ENCODE results near the gene TRIO.

The TRIO gene

GRCh38 chr5:14326035-14326903, 183.1 kb downstream of the TRIO start:
- no peaks in the 10 kb centered on the region for H3K9me3 ChIP-seq (ENCODE audit: control insufficient read depth, insufficient read depth, low read length)
- H3K27ac ChIP-seq (ENCODE audit: low read length), result no peak overlapping the region
- H3K27me3 ChIP-seq (ENCODE audit: control insufficient read depth, insufficient read depth, low read length), result no peaks in the 10 kb centered on the region
- no CpG with 5 or more reads among the region's 10 CpGs for WGBS (ENCODE audit: insufficient coverage, insufficient read length)
- no peak for DNase-seq (ENCODE audit: low read depth, low spot score)
- H3K36me3 ChIP-seq (ENCODE audit: control insufficient read depth, insufficient read depth, low read length), result no peaks in the 10 kb centered on the region
- H3K4me1 ChIP-seq (ENCODE audit: control insufficient read depth, insufficient read depth, low read length), result no peaks in the 10 kb centered on the region
- no peak overlapping the region for H3K4me3 ChIP-seq (ENCODE audit: low read length)

- no peak for DNase-seq (ENCODE audit: low read depth, low spot score)
- H3K4me3 ChIP-seq (ENCODE audit: low read length), result no peak overlapping the region
- H3K4me1 ChIP-seq (ENCODE audit: control insufficient read depth, insufficient read depth, low read length), result no peaks in the 10 kb centered on the region
- no peaks in the 10 kb centered on the region for H3K36me3 ChIP-seq (ENCODE audit: control insufficient read depth, insufficient read depth, low read length)
- no peaks in the 10 kb centered on the region for H3K27me3 ChIP-seq (ENCODE audit: control insufficient read depth, insufficient read depth, low read length)
- H3K27ac ChIP-seq (ENCODE audit: low read length), result no peak overlapping the region
- no CpG with 5 or more reads among the region's 6 CpGs for WGBS (ENCODE audit: insufficient coverage, insufficient read length)
- H3K9me3 ChIP-seq (ENCODE audit: control insufficient read depth, insufficient read depth, low read length), result no peaks in the 10 kb centered on the region
These were observed 184.5 kb downstream of the TRIO start for GRCh38 chr5:14327624-14328023.

- no peaks in the 10 kb centered on the region for H3K36me3 ChIP-seq (ENCODE audit: control insufficient read depth, insufficient read depth, low read length)
- no CpG with 5 or more reads among the region's 14 CpGs for WGBS (ENCODE audit: insufficient coverage, insufficient read length)
These were observed 185.0 kb downstream of the TRIO start for GRCh38 chr5:14328144-14328543.

DNA sequence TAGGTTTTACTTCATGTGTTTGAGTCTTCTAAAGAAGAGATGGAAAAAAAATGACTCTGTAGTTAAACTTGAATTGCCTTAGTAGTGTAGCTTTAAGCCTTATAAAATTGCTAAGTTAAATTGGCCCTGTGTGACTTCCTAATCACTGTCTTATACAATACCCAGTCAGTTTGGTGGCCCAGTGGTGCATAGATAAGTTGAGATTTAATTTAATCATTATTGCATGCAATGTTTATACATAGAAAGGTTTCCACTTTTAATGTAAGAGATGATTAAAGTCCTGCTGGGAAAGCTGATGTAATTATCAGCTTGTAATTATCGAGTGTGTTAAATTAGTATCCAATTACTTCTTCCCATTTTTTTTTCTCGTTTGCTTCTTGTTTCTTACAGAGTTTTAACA, 187.1 kb downstream of the TRIO start:
- DNase-seq (ENCODE audit: low read depth, low spot score), result no peak
- H3K27me3 ChIP-seq (ENCODE audit: control insufficient read depth, insufficient read depth, low read length), result no peaks in the 10 kb centered on the region
- no CpG with 5 or more reads among the region's 2 CpGs for whole genome bisulfite sequencing (ENCODE audit: insufficient coverage, insufficient read length)
- H3K4me3 ChIP-seq (ENCODE audit: low read length), result no peak overlapping the region
- H3K9me3 ChIP-seq (ENCODE audit: control insufficient read depth, insufficient read depth, low read length), result no peaks in the 10 kb centered on the region
- no peaks in the 10 kb centered on the region for H3K36me3 ChIP-seq (ENCODE audit: control insufficient read depth, insufficient read depth, low read length)
- no peaks in the 10 kb centered on the region for H3K4me1 ChIP-seq (ENCODE audit: control insufficient read depth, insufficient read depth, low read length)
- H3K27ac ChIP-seq (ENCODE audit: low read length), result no peak overlapping the region

More at GRCh38 chr5:14328144-14328543, 185.0 kb downstream of the TRIO start:
- H3K27ac ChIP-seq (ENCODE audit: low read length), result no peak overlapping the region
- no peak for DNase-seq (ENCODE audit: low read depth, low spot score)
- H3K27me3 ChIP-seq (ENCODE audit: control insufficient read depth, insufficient read depth, low read length), result no peaks in the 10 kb centered on the region
- H3K4me1 ChIP-seq (ENCODE audit: control insufficient read depth, insufficient read depth, low read length), result no peaks in the 10 kb centered on the region
- no peaks in the 10 kb centered on the region for H3K9me3 ChIP-seq (ENCODE audit: control insufficient read depth, insufficient read depth, low read length)
- no peak overlapping the region for H3K4me3 ChIP-seq (ENCODE audit: low read length)

- WGBS (ENCODE audit: insufficient coverage, insufficient read length), result no CpG with 5 or more reads among the region's 14 CpGs
- no peak overlapping the region for H3K4me3 ChIP-seq (ENCODE audit: low read length)
- H3K27ac ChIP-seq (ENCODE audit: low read length), result no peak overlapping the region
- no peaks in the 10 kb centered on the region for H3K4me1 ChIP-seq (ENCODE audit: control insufficient read depth, insufficient read depth, low read length)
- H3K9me3 ChIP-seq (ENCODE audit: control insufficient read depth, insufficient read depth, low read length), result no peaks in the 10 kb centered on the region
- DNase-seq (ENCODE audit: low read depth, low spot score), result no peak
- no peaks in the 10 kb centered on the region for H3K36me3 ChIP-seq (ENCODE audit: control insufficient read depth, insufficient read depth, low read length)
- H3K27me3 ChIP-seq (ENCODE audit: control insufficient read depth, insufficient read depth, low read length), result no peaks in the 10 kb centered on the region
These were observed 187.7 kb downstream of the TRIO start for GRCh38 chr5:14330729-14331385.

DNA sequence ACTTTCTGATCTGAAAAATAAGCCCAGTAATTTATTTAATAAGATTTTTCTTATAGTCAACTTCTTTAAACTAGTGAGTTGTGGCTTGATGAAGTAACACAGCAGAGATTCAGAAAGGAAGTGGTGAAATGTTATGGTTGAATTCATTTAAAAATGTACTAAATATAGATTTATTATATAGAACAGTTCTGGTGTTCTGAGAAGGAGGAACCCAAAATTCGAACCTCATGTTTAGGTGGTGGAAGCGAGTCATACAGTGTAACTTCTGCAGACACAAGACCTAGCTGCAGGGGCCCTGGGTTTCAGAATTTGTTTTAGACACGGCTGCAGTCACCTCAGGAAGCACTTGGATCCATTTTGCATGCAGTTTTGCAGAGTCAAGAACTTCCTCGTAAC, 188.2 kb downstream of the TRIO start:
- no peaks in the 10 kb centered on the region for H3K36me3 ChIP-seq (ENCODE audit: control insufficient read depth, insufficient read depth, low read length)
- H3K4me3 ChIP-seq (ENCODE audit: low read length), result no peak overlapping the region
- no CpG with 5 or more reads among the region's 4 CpGs for WGBS (ENCODE audit: insufficient coverage, insufficient read length)
- H3K27ac ChIP-seq (ENCODE audit: low read length), result no peak overlapping the region
- no peaks in the 10 kb centered on the region for H3K4me1 ChIP-seq (ENCODE audit: control insufficient read depth, insufficient read depth, low read length)
- H3K9me3 ChIP-seq (ENCODE audit: control insufficient read depth, insufficient read depth, low read length), result no peaks in the 10 kb centered on the region
- no peaks in the 10 kb centered on the region for H3K27me3 ChIP-seq (ENCODE audit: control insufficient read depth, insufficient read depth, low read length)
- DNase-seq (ENCODE audit: low read depth, low spot score), result no peak

DNA sequence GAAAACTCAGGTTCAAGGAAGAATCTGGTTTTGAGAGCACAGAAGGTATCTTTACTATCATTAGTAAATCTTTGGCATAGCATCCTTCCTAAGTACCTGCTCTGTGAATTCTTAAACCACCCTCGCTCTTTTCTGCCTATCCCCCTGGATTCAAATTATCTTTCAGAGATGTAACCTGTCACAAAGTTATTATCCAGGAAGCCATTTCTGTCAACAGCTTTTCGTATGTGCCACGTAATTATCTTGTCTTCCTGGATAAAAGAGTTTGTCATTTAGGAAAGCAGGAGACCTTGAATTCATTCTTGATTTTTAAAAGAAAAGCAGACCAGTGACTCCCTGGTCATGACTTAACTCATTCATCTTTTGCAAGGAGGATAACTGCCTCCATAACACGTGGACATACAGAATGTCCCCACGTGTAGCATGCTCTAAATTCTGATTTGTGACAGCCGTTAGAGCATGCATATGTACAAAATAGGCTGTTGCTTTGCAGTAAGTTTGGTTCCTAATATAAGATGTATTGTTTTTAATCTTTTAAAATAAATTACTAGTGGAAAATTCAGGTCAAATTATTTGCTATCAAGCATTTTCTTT, 189.0 kb downstream of the TRIO start:
- no peaks in the 10 kb centered on the region for H3K4me1 ChIP-seq (ENCODE audit: control insufficient read depth, insufficient read depth, low read length)
- H3K9me3 ChIP-seq (ENCODE audit: control insufficient read depth, insufficient read depth, low read length), result no peaks in the 10 kb centered on the region
- DNase-seq (ENCODE audit: low read depth, low spot score), result no peak
- no CpG with 5 or more reads among the region's 6 CpGs for WGBS (ENCODE audit: insufficient coverage, insufficient read length)
- H3K36me3 ChIP-seq (ENCODE audit: control insufficient read depth, insufficient read depth, low read length), result no peaks in the 10 kb centered on the region
- H3K27me3 ChIP-seq (ENCODE audit: control insufficient read depth, insufficient read depth, low read length), result no peaks in the 10 kb centered on the region
- no peak overlapping the region for H3K4me3 ChIP-seq (ENCODE audit: low read length)
- no peak overlapping the region for H3K27ac ChIP-seq (ENCODE audit: low read length)

DNA sequence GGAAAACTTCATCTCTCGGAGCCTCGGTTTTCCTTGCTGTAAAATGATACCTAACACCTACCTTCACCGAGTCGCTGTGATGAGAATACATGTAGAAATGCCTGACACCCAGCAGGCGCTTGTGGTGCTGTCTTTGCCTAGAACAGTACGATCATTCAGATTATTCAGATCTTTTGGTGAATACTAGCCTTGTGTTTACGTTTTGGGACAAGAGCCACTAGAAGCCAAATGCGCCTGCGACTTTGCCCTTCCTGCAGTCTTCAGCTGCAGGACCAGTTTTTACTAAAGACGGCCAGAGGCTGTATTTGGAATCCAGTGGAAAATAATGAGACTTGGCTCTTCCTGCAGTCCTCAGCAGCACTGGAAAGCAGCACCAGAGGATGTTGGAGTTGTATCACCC, 189.6 kb downstream of the TRIO start:
- H3K27ac ChIP-seq (ENCODE audit: low read length), result no peak overlapping the region
- no peak overlapping the region for H3K4me3 ChIP-seq (ENCODE audit: low read length)
- DNase-seq (ENCODE audit: low read depth, low spot score), result no peak
- no peaks in the 10 kb centered on the region for H3K36me3 ChIP-seq (ENCODE audit: control insufficient read depth, insufficient read depth, low read length)
- no peaks in the 10 kb centered on the region for H3K4me1 ChIP-seq (ENCODE audit: control insufficient read depth, insufficient read depth, low read length)
- H3K27me3 ChIP-seq (ENCODE audit: control insufficient read depth, insufficient read depth, low read length), result no peaks in the 10 kb centered on the region
- no CpG with 5 or more reads among the region's 10 CpGs for whole genome bisulfite sequencing (ENCODE audit: insufficient coverage, insufficient read length)
- H3K9me3 ChIP-seq (ENCODE audit: control insufficient read depth, insufficient read depth, low read length), result no peaks in the 10 kb centered on the region

- Histone ChIP-seq H3K9me3 (ENCODE audit: control insufficient read depth, insufficient read depth, low read length) (no peaks in the 10 kb centered on the region), H3K4me1 (ENCODE audit: control insufficient read depth, insufficient read depth, low read length) (peaks cover 2% of the 10 kb centered on the region; the same call in 1 of the 2 replicates), H3K36me3 (ENCODE audit: control insufficient read depth, insufficient read depth, low read length) (no peaks in the 10 kb centered on the region), H3K27me3 (ENCODE audit: control insufficient read depth, insufficient read depth, low read length) (no peaks in the 10 kb centered on the region), H3K4me3 (ENCODE audit: low read length) (no peak overlapping the region), H3K27ac (ENCODE audit: low read length) (no peak overlapping the region)
- no CpG with 5 or more reads among the region's 7 CpGs for WGBS (ENCODE audit: insufficient coverage, insufficient read length)
- no peak for DNase-seq (ENCODE audit: low read depth, low spot score)
These were observed 194.5 kb downstream of the TRIO start for GRCh38 chr5:14337593-14337992.

GRCh38 chr5:14339468-14339867, 196.3 kb downstream of the TRIO start:
- no CpG with 5 or more reads among the region's 11 CpGs for WGBS (ENCODE audit: insufficient coverage, insufficient read length)
- Histone ChIP-seq H3K4me3 (ENCODE audit: low read length) (no peak overlapping the region), H3K9me3 (ENCODE audit: control insufficient read depth, insufficient read depth, low read length) (no peaks in the 10 kb centered on the region), H3K36me3 (ENCODE audit: control insufficient read depth, insufficient read depth, low read length) (no peaks in the 10 kb centered on the region), H3K4me1 (ENCODE audit: control insufficient read depth, insufficient read depth, low read length) (peaks cover 2% of the 10 kb centered on the region; the same call in 1 of the 2 replicates), H3K27me3 (ENCODE audit: control insufficient read depth, insufficient read depth, low read length) (no peaks in the 10 kb centered on the region), H3K27ac (ENCODE audit: low read length) (no peak overlapping the region)
- DNase-seq (ENCODE audit: low read depth, low spot score), result no peak
